MM.1S (cell line): Measurements from ENCODE around the gene ATAD3C.
"Not testable (repeated sequence)": the region's sequence is repeated elsewhere in the genome, so short reads cannot be mapped to it uniquely, and the experiment has no call there.

Source experiments
- DNase-seq: peaks from one replicate; pipeline ENCODE4 v3.0.0-alpha.2; 2015
- H2AFZ ChIP-seq: fragments of 300-600 bp; sonication (generic); 2 replicates; pipeline ENCODE4 v1.6.0; 2016; ENCODE audit warnings: antibody characterized with exemption, low read length
- H3F3A ChIP-seq: fragments of 300-600 bp; sonication (generic); 2 replicates; pipeline ENCODE4 v1.6.1; 2016; ENCODE audit warnings: mild to moderate bottlenecking, antibody characterized with exemption, low read length, moderate library complexity, mixed read lengths; ENCODE audit not compliant: insufficient read depth
- H3K27ac ChIP-seq: fragments of 300-600 bp; sonication (generic); 2 replicates; pipeline ENCODE4 v1.5.1; 2016; ENCODE audit warnings: mild to moderate bottlenecking, low read length
- H3K27me3 ChIP-seq: fragments of 300-600 bp; sonication (generic); replicated peaks from 2 replicates; pipeline ENCODE4 v1.6.0; 2016; ENCODE audit warnings: low read length; ENCODE audit not compliant: insufficient read depth
- H3K36me3 ChIP-seq: fragments of 300-600 bp; sonication (generic); replicated peaks from 2 replicates; pipeline ENCODE4 v1.6.1; 2016; ENCODE audit warnings: mild to moderate bottlenecking, low read length, mixed read lengths; ENCODE audit not compliant: insufficient read depth
- H3K4me1 ChIP-seq: fragments of 300-600 bp; sonication (generic); 2 replicates; pipeline ENCODE4 v1.6.1; 2016; ENCODE audit warnings: low read length, mixed read lengths
- H3K4me2 ChIP-seq: fragments of 300-600 bp; sonication (generic); 2 replicates; pipeline ENCODE4 v1.6.0; 2016; ENCODE audit warnings: low read depth, low read length
- H3K4me3 ChIP-seq: fragments of 300-600 bp; sonication (generic); 2 replicates; pipeline ENCODE4 v1.5.1; 2016; ENCODE audit warnings: low read length, mixed read lengths
- H3K79me2 ChIP-seq: fragments of 300-600 bp; sonication (generic); 2 replicates; pipeline ENCODE4 v1.6.1; 2016; ENCODE audit warnings: mixed run types, low read length, mixed read lengths
- H3K9ac ChIP-seq: fragments of 300-600 bp; sonication (generic); 2 replicates; pipeline ENCODE4 v1.6.1; 2016; ENCODE audit warnings: low read length, mixed read lengths
- H3K9me2 ChIP-seq: fragments of 300-600 bp; sonication (generic); replicated peaks from 2 replicates; pipeline ENCODE4 v1.6.1; 2016; ENCODE audit warnings: mild to moderate bottlenecking, low read length, mixed read lengths; ENCODE audit not compliant: insufficient read depth
- H3K9me3 ChIP-seq: fragments of 300-600 bp; sonication (generic); replicated peaks from 2 replicates; pipeline ENCODE4 v1.6.1; 2016; ENCODE audit warnings: mild to moderate bottlenecking, low read length, mixed read lengths; ENCODE audit not compliant: insufficient read depth
- H4K20me1 ChIP-seq: fragments of 300-600 bp; sonication (generic); 2 replicates; pipeline ENCODE4 v1.6.1; 2016; ENCODE audit warnings: mild to moderate bottlenecking, low read length, moderate library complexity, mixed read lengths; ENCODE audit not compliant: insufficient read depth
- CTCF ChIP-seq: fragments of 300-600 bp; sonication (generic); IDR thresholded peaks from 2 replicates; pipeline ENCODE4 v1.5.1; 2016; ENCODE audit warnings: antibody characterized with exemption, low read length, mixed read lengths
- EZH2 ChIP-seq: fragments of 300-600 bp; sonication (generic); optimal IDR thresholded peaks from 2 replicates; pipeline ENCODE3; 2017; ENCODE audit warnings: low read depth, mild to moderate bottlenecking, antibody characterized with exemption, low read length, mixed read lengths
- EZH2phosphoT487 ChIP-seq: fragments of 300-600 bp; sonication (generic); IDR thresholded peaks from 2 replicates; pipeline ENCODE4 v1.6.1; 2018; ENCODE audit warnings: antibody characterized with exemption, low read length

ATAD3C gene

GRCh38 chr1:1451696-1452364 lies 2.3 kb downstream of the ATAD3C start:
- no peak for TF ChIP-seq CTCF
- H3K9ac ChIP-seq, result no peak overlapping the region
- H3K27ac ChIP-seq, result no peak overlapping the region
- no peaks in the 10 kb centered on the region for H3F3A ChIP-seq
- H3K4me1 ChIP-seq, result no peaks in the 10 kb centered on the region
- no peak overlapping the region for H3K4me2 ChIP-seq
- no peaks in the 10 kb centered on the region for H4K20me1 ChIP-seq
- no peaks in the 10 kb centered on the region for H3K9me3 ChIP-seq
- no peak for DNase-seq
- no peak overlapping the region for H2AFZ ChIP-seq
- H3K79me2 ChIP-seq, result no peaks in the 10 kb centered on the region
- no peaks in the 10 kb centered on the region for H3K36me3 ChIP-seq
- no peak overlapping the region for H3K4me3 ChIP-seq
- no peaks in the 10 kb centered on the region for H3K9me2 ChIP-seq
- H3K27me3 ChIP-seq, result peaks cover 51% of the 10 kb centered on the region

- H3K79me2 ChIP-seq, H3K27ac ChIP-seq, H4K20me1 ChIP-seq, H3F3A ChIP-seq, H3K9me3 ChIP-seq, DNase-seq, H3K9me2 ChIP-seq, H3K36me3 ChIP-seq, H3K4me3 ChIP-seq, H2AFZ ChIP-seq, H3K4me2 ChIP-seq, H3K9ac ChIP-seq, H3K4me1 ChIP-seq: not testable (repeated sequence)
- H3K27me3 ChIP-seq, result peaks cover 55% of the 10 kb centered on the region
Observed at GRCh38 chr1:1452365-1452739, 2.9 kb downstream of the ATAD3C start.

GRCh38 chr1:1452882-1453281 lies 3.4 kb downstream of the ATAD3C start:
- H3K79me2 ChIP-seq, result no peaks in the 10 kb centered on the region
- no peak overlapping the region for H3K9ac ChIP-seq
- H4K20me1 ChIP-seq, result no peaks in the 10 kb centered on the region
- H3K9me3 ChIP-seq, result no peaks in the 10 kb centered on the region
- H3K27me3 ChIP-seq, result peaks cover 59% of the 10 kb centered on the region
- no peak overlapping the region for H3K27ac ChIP-seq
- no peak overlapping the region for H2AFZ ChIP-seq
- H3F3A ChIP-seq, result no peaks in the 10 kb centered on the region
- no peak for DNase-seq
- TF ChIP-seq EZH2phosphoT487 (no peak), CTCF (no peak), EZH2 (no peak)
- no peaks in the 10 kb centered on the region for H3K36me3 ChIP-seq
- H3K4me3 ChIP-seq, result no peak overlapping the region
- no peaks in the 10 kb centered on the region for H3K9me2 ChIP-seq
- H3K4me1 ChIP-seq, result no peaks in the 10 kb centered on the region
- no peak overlapping the region for H3K4me2 ChIP-seq

GRCh38 chr1:1454286-1455056 lies 5.0 kb downstream of the ATAD3C start:
- H3K9ac ChIP-seq, H3K36me3 ChIP-seq, H3K9me3 ChIP-seq, H3K27ac ChIP-seq, H3F3A ChIP-seq, H3K4me1 ChIP-seq, H2AFZ ChIP-seq, H3K9me2 ChIP-seq, DNase-seq, H3K4me2 ChIP-seq, H3K4me3 ChIP-seq, H4K20me1 ChIP-seq, H3K79me2 ChIP-seq: not testable (repeated sequence)
- H3K27me3 ChIP-seq, result peaks cover 54% of the 10 kb centered on the region
